GM12878 (cell line): ENCODE results near the gene BLACAT1. TPM values are rescaled to one million over a fixed set of nuclear protein-coding genes. Genes with fewer than 3 reads are reported as not detected.

Experiments
- ATAC-seq: fragments of 200-7000 bp; cut with Tn5 transposase; 3 replicates; pipeline ENCODE4 v1.9.1; 2020; ENCODE audit warnings: mild to moderate bottlenecking, moderate library complexity
- BruUV-seq: library from RNA; stranded (reverse); fragments of 400-500 nt; replicated peaks from 2 replicates; lab custom pipeline; 2021; lab: Mats Ljungman, UMichigan
- CTCF ChIA-PET: fragments of 300-600 bp; sonication (Branson Sonifier 250); formaldehyde crosslinking; extraction: SDS; loops from one replicate; lab custom pipeline; 2021; ENCODE audit warnings: inconsistent platforms; lab: Yijun Ruan, JAX
- POLR2A ChIA-PET: fragments of 350-600 bp; formaldehyde crosslinking; extraction: SDS; loops from one replicate; lab custom pipeline; 2021; ENCODE audit warnings: inconsistent platforms; lab: Charles Lee
- RAD21 ChIA-PET: fragments of 300-600 bp; sonication (Branson Sonifier 250); formaldehyde crosslinking; loops from one replicate; lab custom pipeline; 2023; ENCODE audit warnings: antibody characterized with exemption; ENCODE audit not compliant: unreplicated experiment; lab: Charles Lee
- SMC1A ChIA-PET: fragments of 300-600 bp; sonication (Branson Sonifier 250); formaldehyde crosslinking; loops from one replicate; lab custom pipeline; 2023; ENCODE audit not compliant: unreplicated experiment, uncharacterized antibody; lab: Charles Lee
- DNase-seq: peaks from one replicate; pipeline ENCODE4 v3.0.0-alpha.2; 2011; ENCODE audit warnings: low read depth, low spot score
- FAIRE-seq: peaks from 3 replicates; lab custom pipeline; 2011; peaks lifted over from hg19 to GRCh38; lab: Jason Lieb, UNC
- H2AFZ ChIP-seq: 2 replicates; pipeline ENCODE4 v1.6.0; 2011; ENCODE audit warnings: low read depth, low read length, control low read depth; ENCODE audit not compliant: control insufficient read depth
- H3K27ac ChIP-seq: 2 replicates; pipeline ENCODE4 v1.5.1; 2011; ENCODE audit warnings: control low read depth; ENCODE audit not compliant: control insufficient read depth, insufficient read depth
- H3K27me3 ChIP-seq, 2 experiments: replicated peaks in 1 of 2; 2 replicates each; pipeline versions ENCODE4 v1.6.0 to v1.6.1; 2011; ENCODE audit warnings: low read length in 1 of 2; ENCODE audit not compliant: control insufficient read depth in 2 of 2, insufficient read depth in 2 of 2
- H3K36me3 ChIP-seq, 2 experiments: 2 replicates each; pipeline ENCODE4 v1.5.1; 2011; ENCODE audit warnings: low read length in 1 of 2; ENCODE audit not compliant: control insufficient read depth in 2 of 2, insufficient read depth in 2 of 2
- H3K4me1 ChIP-seq: 2 replicates; pipeline ENCODE4 v1.6.1; 2011; ENCODE audit warnings: mild to moderate bottlenecking, low read length, moderate library complexity, mixed read lengths; ENCODE audit not compliant: control insufficient read depth, insufficient read depth
- H3K4me2 ChIP-seq: 2 replicates; pipeline ENCODE4 v1.6.0; 2011; ENCODE audit warnings: control low read depth; ENCODE audit not compliant: control insufficient read depth, insufficient read depth
- H3K4me3 ChIP-seq: fragments of 200-600 bp; sonication (generic); 2 replicates; pipeline ENCODE4 v1.5.1; 2016
- H3K79me2 ChIP-seq: 2 replicates; pipeline ENCODE4 v1.6.0; 2011; ENCODE audit warnings: low read length; ENCODE audit not compliant: control insufficient read depth, insufficient read depth
- H3K9ac ChIP-seq: 2 replicates; pipeline ENCODE4 v1.8.0; 2011; ENCODE audit warnings: low read length, control low read depth, mixed read lengths; ENCODE audit not compliant: control insufficient read depth, insufficient read depth
- H3K9me3 ChIP-seq: replicated peaks from 3 replicates; pipeline ENCODE4 v1.5.1; 2011; ENCODE audit warnings: mild to moderate bottlenecking, low read length; ENCODE audit not compliant: control insufficient read depth, insufficient read depth
- H4K20me1 ChIP-seq: 2 replicates; pipeline ENCODE4 v1.6.0; 2011; ENCODE audit not compliant: control insufficient read depth, insufficient read depth
- BMI1 ChIP-seq: fragments of 450-650 bp; IDR thresholded peaks from 2 replicates; pipeline ENCODE4 v1.6.1; 2016; ENCODE audit warnings: mild to moderate bottlenecking, moderate library complexity, borderline replicate concordance
- CEBPB ChIP-seq, 2 experiments: fragments of 150-350 bp in 1 of 2; IDR thresholded peaks; 2 replicates each; pipeline ENCODE4 v1.6.1; 2012 to 2014; ENCODE audit warnings: low read depth in 2 of 2, low read length in 2 of 2, borderline replicate concordance in 1 of 2, inconsistent platforms in 1 of 2
- EZH2 ChIP-seq: IDR thresholded peaks from 2 replicates; pipeline ENCODE4 v1.6.1; 2012; ENCODE audit warnings: low read depth, mild to moderate bottlenecking, control low read depth, inconsistent platforms, low read length, borderline replicate concordance; ENCODE audit not compliant: control insufficient read depth
- HDAC6 ChIP-seq: fragments of 200-600 bp; sonication (generic); IDR thresholded peaks from one replicate; pipeline ENCODE4 v1.8.0; 2017; ENCODE audit warnings: antibody characterized with exemption; ENCODE audit not compliant: unreplicated experiment
- IRF4 ChIP-seq: IDR thresholded peaks from 2 replicates; pipeline ENCODE4 v1.6.1; 2011; ENCODE audit warnings: low read depth, low read length
- MEF2A ChIP-seq: IDR thresholded peaks from 2 replicates; pipeline ENCODE4 v1.6.1; 2011; ENCODE audit warnings: low read depth, mild to moderate bottlenecking, low read length, moderate library complexity; ENCODE audit not compliant: insufficient read depth
- MXI1 ChIP-seq: fragments of 150-350 bp; IDR thresholded peaks from 2 replicates; pipeline ENCODE4 v1.6.1; 2011; ENCODE audit warnings: low read depth, mild to moderate bottlenecking, inconsistent platforms, low read length, improper control_type of control experiment
- NFIC ChIP-seq: IDR thresholded peaks from 2 replicates; pipeline ENCODE4 v1.6.1; 2012; ENCODE audit warnings: low read depth, mild to moderate bottlenecking, inconsistent platforms, low read length, moderate library complexity
- POLR2AphosphoS5 ChIP-seq: IDR thresholded peaks from 2 replicates; pipeline ENCODE4 v1.6.1; 2011; ENCODE audit warnings: mild to moderate bottlenecking, low read length, inconsistent platforms
- RAD51 ChIP-seq: fragments of 450-650 bp; IDR thresholded peaks from 2 replicates; pipeline ENCODE4 v1.6.1; 2016; ENCODE audit warnings: moderate library complexity, mild to moderate bottlenecking, inconsistent platforms
- RUNX3 ChIP-seq: IDR thresholded peaks from 2 replicates; pipeline ENCODE4 v1.6.1; 2012; ENCODE audit warnings: low read length, inconsistent platforms
- SMAD1 ChIP-seq: fragments of 450-650 bp; IDR thresholded peaks from 2 replicates; pipeline ENCODE4 v1.6.1; 2018; ENCODE audit warnings: mild to moderate bottlenecking, low read depth; ENCODE audit not compliant: partially characterized antibody
- SUPT20H ChIP-seq: IDR thresholded peaks from 2 replicates; pipeline ENCODE4 v1.6.1; 2011; ENCODE audit warnings: low read depth, mild to moderate bottlenecking, low read length, moderate library complexity, borderline replicate concordance; ENCODE audit not compliant: control insufficient read depth
- WGBS: methylation state at CpG from one replicate; pipeline ENCODE4 v1.1.6; 2016; ENCODE audit warnings: low lambda C conversion rate; ENCODE audit not compliant: insufficient replicate concordance, insufficient coverage; ENCODE audit errors: missing lambda C conversion rate; 5-methylcytosine and 5-hydroxymethylcytosine counted together
- in situ Hi-C: fragments of 300-500 bp; cut with MboI; formaldehyde crosslinking; loops from 9 replicates; pipeline ENCODE4 v1.14.3; 2018; ENCODE audit warnings: mixed read lengths
- intact Hi-C: fragments of 100-400 bp; cut with micrococcal nuclease; formaldehyde crosslinking; loops from one replicate; pipeline ENCODE4 v1.14.2; 2022; ENCODE audit not compliant: unreplicated experiment
- polyA plus RNA-seq, 11 experiments: library from polyadenylated mRNA; depleted of rRNA in 4 of 11; unstranded in 6 of 11; stranded (reverse) in 5 of 11; fragments of >200 nt; fragmentation: Nextera tagmentation in 4 of 11; fragmentation: Illumina TruSeq in 1 of 11; extraction: Ambion mirVana in 4 of 11; extraction: Trizol in 1 of 11; gene quantifications; 1 replicate in 1 of 11; 2 replicates in 10 of 11; pipeline versions ENCODE4 v1.2.1 to v1.2.3, GENCODE V29; 2011 to 2016; ENCODE audit warnings: inconsistent platforms in 2 of 11, missing spikeins in 2 of 11, low read depth in 1 of 11
- total RNA-seq, 4 experiments: library from RNA; depleted of rRNA in 3 of 4; stranded (reverse); fragments of >200 nt in 3 of 4; fragmentation: Illumina TruSeq in 1 of 4; extraction: Trizol in 1 of 4; gene quantifications; 2 replicates each; pipeline versions ENCODE4 v1.2.1 to v1.2.3, GENCODE V29; 2013 to 2021
- TF ChIP-seq, protein P1 (sequence below): fragments of 450-650 bp; IDR thresholded peaks from 2 replicates; pipeline ENCODE4 v1.6.1; 2014; ENCODE audit warnings: mild to moderate bottlenecking
- TF ChIP-seq, protein P2 (sequence below): IDR thresholded peaks from 2 replicates; pipeline ENCODE4 v1.6.1; 2012; ENCODE audit warnings: low read depth, low read length, improper control_type of control experiment

BLACAT1 gene
- total and polyA plus RNA-seq, 10 of the 15 experiments (the other 5 are each of a cell fraction or from before 2014, with no cell fraction given): 0.04 to 1.6 (median 0.15) TPM; not detected in 1

DNA sequence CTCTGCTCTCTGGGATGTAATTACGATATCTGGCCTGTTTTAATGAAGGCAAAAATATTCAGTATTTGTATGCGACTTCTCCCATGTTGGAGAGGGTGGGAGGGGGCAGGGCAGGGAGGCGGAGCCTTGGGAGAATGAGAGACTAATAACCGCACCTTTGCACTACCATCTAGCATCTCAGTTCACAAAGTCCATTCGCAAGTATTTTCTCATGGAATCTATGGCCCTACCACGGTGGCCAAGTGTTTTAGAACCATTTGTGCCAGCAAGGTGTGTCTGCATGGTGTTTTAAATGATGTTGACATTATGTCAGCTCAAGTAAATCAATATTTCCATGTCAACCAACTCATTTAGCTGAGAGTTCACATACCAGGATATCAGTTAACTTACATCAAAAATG, 14.3 kb upstream of the BLACAT1 start (continued):
- no peak for TF ChIP-seq MEF2A
- TF ChIP-seq POLR2AphosphoS5: no peak
- TF ChIP-seq IRF4: no peak
- TF ChIP-seq, protein P1, sequence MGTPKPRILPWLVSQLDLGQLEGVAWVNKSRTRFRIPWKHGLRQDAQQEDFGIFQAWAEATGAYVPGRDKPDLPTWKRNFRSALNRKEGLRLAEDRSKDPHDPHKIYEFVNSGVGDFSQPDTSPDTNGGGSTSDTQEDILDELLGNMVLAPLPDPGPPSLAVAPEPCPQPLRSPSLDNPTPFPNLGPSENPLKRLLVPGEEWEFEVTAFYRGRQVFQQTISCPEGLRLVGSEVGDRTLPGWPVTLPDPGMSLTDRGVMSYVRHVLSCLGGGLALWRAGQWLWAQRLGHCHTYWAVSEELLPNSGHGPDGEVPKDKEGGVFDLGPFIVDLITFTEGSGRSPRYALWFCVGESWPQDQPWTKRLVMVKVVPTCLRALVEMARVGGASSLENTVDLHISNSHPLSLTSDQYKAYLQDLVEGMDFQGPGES: no peak
- TF ChIP-seq CEBPB (IDR thresholded peaks at IDR 0.05; ENCODE audit: borderline replicate concordance in 1 of 2, low read depth in 2 of 2, low read length in 2 of 2): no peak
- no peak for TF ChIP-seq RAD51
- no peak for TF ChIP-seq BMI1
- TF ChIP-seq SMAD1: no peak
- TF ChIP-seq SUPT20H: no peak

DNA sequence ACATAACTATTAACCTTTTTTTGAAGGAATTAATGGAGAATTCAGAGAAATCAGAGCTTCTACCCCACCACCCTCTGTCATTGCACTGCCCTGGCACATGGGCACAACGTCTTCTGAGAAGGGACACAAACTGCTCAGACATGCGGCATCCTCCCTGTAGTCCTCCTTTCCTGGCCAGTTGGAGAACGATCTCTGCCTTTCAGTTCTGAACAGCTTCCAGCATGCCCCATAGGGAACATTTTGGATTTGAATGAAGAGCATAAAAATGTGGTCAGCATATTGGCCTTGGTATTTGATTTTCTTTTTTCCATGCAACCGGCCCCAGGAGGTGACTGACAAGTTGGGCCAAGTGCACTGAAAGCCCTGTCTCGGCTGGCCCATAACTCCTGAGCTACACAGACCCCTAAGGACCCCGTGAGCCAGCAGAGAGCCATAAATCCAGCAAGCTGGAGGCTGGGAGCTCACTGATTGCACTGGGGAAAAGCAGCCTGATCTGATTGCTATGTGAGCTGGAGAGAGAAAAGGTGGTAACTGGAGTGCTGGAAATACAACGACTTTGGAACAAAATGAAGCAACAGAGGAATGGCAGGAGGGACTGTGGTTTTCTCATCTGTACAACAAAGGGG, 10.9 kb upstream of the BLACAT1 start:
- H3K79me2 ChIP-seq: no peaks in the 10 kb centered on the region
- no peak for FAIRE-seq
- no peaks in the 10 kb centered on the region for H3K36me3 ChIP-seq
- no peak overlapping the region for H3K4me2 ChIP-seq
- no peak overlapping the region for H3K9ac ChIP-seq
- ChIA-PET SMC1A (interaction anchor here (1.9 kb wide), 1 partner anchor 18 kb away, joined by 4 read pairs; no protein-coding TSS in a partner anchor), CTCF (interaction anchor here (0.6 to 1.8 kb wide), 7 partner anchors 9 to 212 kb away, joined by 3 to 6 read pairs (median 3); no protein-coding TSS in a partner anchor), POLR2A (interaction anchor here (0.8 kb wide), 1 partner anchor 151 kb away, joined by 3 read pairs; no protein-coding TSS in a partner anchor), RAD21 (no interaction called here)
- no peak overlapping the region for H3K4me3 ChIP-seq
- H3K27ac ChIP-seq: no peak overlapping the region
- WGBS: 23% methylated on average over 7 of the region's 7 CpGs
- no TSS peak for BruUV-seq
- H4K20me1 ChIP-seq: no peaks in the 10 kb centered on the region
- in situ Hi-C loops (no loop called here), intact Hi-C loops (no loop called here)
- H2AFZ ChIP-seq: no peak overlapping the region
- H3K9me3 ChIP-seq: no peaks in the 10 kb centered on the region
- no peak for DNase-seq
- H3K4me1 ChIP-seq: no peaks in the 10 kb centered on the region
- peaks cover 0 to 10% of the 10 kb centered on the region in 2 experiments; a peak in 3 of 4 replicates for H3K27me3 ChIP-seq
- no peak for ATAC-seq
- TF ChIP-seq EZH2 (no peak), BMI1 (no peak), MXI1 (no peak), HDAC6 (no peak), RUNX3 (no peak), NFIC (no peak)
- TF ChIP-seq, protein P2, sequence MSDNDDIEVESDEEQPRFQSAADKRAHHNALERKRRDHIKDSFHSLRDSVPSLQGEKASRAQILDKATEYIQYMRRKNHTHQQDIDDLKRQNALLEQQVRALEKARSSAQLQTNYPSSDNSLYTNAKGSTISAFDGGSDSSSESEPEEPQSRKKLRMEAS: no peak
